OCI-LY1 (cell line): Measurements from ENCODE around the gene ZNF831.

ENCODE experiments used
- H2AFZ ChIP-seq: fragments of 200-600 bp; sonication (generic), shearing (Covaris generic); 2 replicates; pipeline ENCODE4 v1.6.0; 2014; ENCODE audit warnings: antibody characterized with exemption, mild to moderate bottlenecking, low read length
- H3F3A ChIP-seq: fragments of 200-600 bp; sonication (generic), shearing (Covaris generic); 2 replicates; pipeline ENCODE4 v1.6.0; 2014; ENCODE audit warnings: mild to moderate bottlenecking, antibody characterized with exemption, low read length, moderate library complexity; ENCODE audit not compliant: insufficient read depth
- H3K27ac ChIP-seq: fragments of 200-600 bp; sonication (generic); 2 replicates; pipeline ENCODE4 v1.5.1; 2014; ENCODE audit warnings: low read length, mixed run types, mild to moderate bottlenecking, low read depth; ENCODE audit not compliant: poor library complexity, severe bottlenecking
- H3K27me3 ChIP-seq: fragments of 200-600 bp; sonication (generic); 2 replicates; pipeline ENCODE4 v1.6.0; 2014; ENCODE audit warnings: antibody characterized with exemption, mild to moderate bottlenecking, low read length, moderate library complexity; ENCODE audit not compliant: insufficient read depth
- H3K36me3 ChIP-seq: fragments of 200-600 bp; sonication (generic); 2 replicates; pipeline ENCODE4 v1.6.1; 2014; ENCODE audit warnings: mild to moderate bottlenecking, antibody characterized with exemption, low read length, moderate library complexity, mixed read lengths; ENCODE audit not compliant: insufficient read depth
- H3K4me1 ChIP-seq: fragments of 200-600 bp; sonication (generic); 2 replicates; pipeline ENCODE4 v1.5.1; 2014; ENCODE audit warnings: mild to moderate bottlenecking, low read length, moderate library complexity; ENCODE audit not compliant: insufficient read depth, severe bottlenecking
- H3K4me2 ChIP-seq: fragments of 200-600 bp; sonication (generic), shearing (Covaris generic); 2 replicates; pipeline ENCODE4 v1.6.1; 2014; ENCODE audit warnings: low read length
- H3K4me3 ChIP-seq: fragments of 200-600 bp; sonication (generic); 2 replicates; pipeline ENCODE4 v1.5.1; 2014; ENCODE audit warnings: low read length, low read depth, mild to moderate bottlenecking, mixed read lengths; ENCODE audit not compliant: poor library complexity, severe bottlenecking
- H3K79me2 ChIP-seq: fragments of 200-600 bp; shearing (Covaris generic); 2 replicates; pipeline ENCODE4 v1.6.1; 2016; ENCODE audit warnings: mixed run types, low read length, mixed read lengths; ENCODE audit not compliant: insufficient read depth
- H3K9ac ChIP-seq: fragments of 200-600 bp; sonication (generic), shearing (Covaris generic); 2 replicates; pipeline ENCODE4 v1.6.1; 2014; ENCODE audit warnings: mild to moderate bottlenecking, low read length, mixed read lengths
- H3K9me2 ChIP-seq: fragments of 200-600 bp; sonication (generic), shearing (Covaris generic); 2 replicates; pipeline ENCODE4 v1.6.1; 2014; ENCODE audit warnings: low read depth, mild to moderate bottlenecking, low read length, mixed read lengths
- H3K9me3 ChIP-seq: fragments of 200-600 bp; shearing (Covaris generic); 2 replicates; pipeline ENCODE4 v1.6.1; 2014; ENCODE audit warnings: low read length, mixed read lengths
- H4K20me1 ChIP-seq: fragments of 200-600 bp; sonication (generic), shearing (Covaris generic); 2 replicates; pipeline ENCODE4 v1.6.0; 2016; ENCODE audit warnings: mild to moderate bottlenecking, low read length; ENCODE audit not compliant: insufficient read depth
- EZH2 ChIP-seq: fragments of 200-600 bp; sonication (generic), shearing (Covaris generic); IDR thresholded peaks from 2 replicates; pipeline ENCODE4 v1.8.0; 2017; ENCODE audit warnings: borderline replicate concordance, mixed run types, mild to moderate bottlenecking, antibody characterized with exemption, low read length, moderate library complexity, mixed read lengths
- TF ChIP-seq, protein P1 (sequence below): fragments of 200-600 bp; sonication (generic), shearing (Covaris generic); IDR thresholded peaks from 2 replicates; pipeline ENCODE4 v1.5.1; 2017; ENCODE audit warnings: mild to moderate bottlenecking, antibody characterized with exemption, low read length, moderate library complexity, mixed read lengths

Gene ZNF831

DNA sequence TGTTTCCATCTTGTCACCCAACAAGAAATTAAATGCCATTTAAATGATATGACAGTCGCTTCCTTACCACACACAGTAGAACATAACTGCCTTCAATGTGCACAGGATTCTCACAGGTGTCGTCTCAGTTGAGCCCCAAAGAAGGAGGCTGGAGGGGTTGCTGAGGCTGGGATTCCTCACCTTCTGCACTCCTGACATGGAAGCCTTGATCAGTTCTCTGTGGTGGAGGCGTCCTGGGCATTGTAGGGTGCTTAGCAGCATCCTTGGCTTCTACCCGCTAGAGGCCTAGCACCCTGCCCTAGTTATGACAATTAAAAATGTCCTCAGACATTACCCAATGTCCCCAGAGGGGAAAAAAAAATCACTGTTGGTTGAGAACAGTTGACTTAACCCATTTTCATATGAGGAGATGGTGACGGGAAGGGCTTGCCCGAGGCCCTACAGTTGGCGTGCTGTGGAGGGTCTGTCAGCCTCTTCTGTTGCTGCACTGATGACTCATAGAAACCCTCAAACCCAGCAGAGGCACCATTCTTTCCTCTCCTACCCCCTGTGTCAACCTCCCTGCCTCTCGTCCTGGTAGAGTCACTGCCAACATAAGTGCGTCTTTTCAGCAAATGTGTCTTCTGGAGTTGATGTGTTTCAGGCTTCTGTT is 19.3 kb upstream of the ZNF831 start:
- H3K4me2 ChIP-seq, result no peak overlapping the region

GRCh38 chr20:59144831-59145196 is 18.8 kb upstream of the ZNF831 start:
- Histone ChIP-seq H2AFZ (no peak overlapping the region), H3K9me3 (no peaks in the 10 kb centered on the region), H3K4me3 (no peak overlapping the region), H3K9ac (no peak overlapping the region), H3K27me3 (peaks cover 8% of the 10 kb centered on the region; the same call in 1 of the 2 replicates), H3K4me1 (no peaks in the 10 kb centered on the region), H3K79me2 (no peaks in the 10 kb centered on the region), H4K20me1 (no peaks in the 10 kb centered on the region), H3K9me2 (no peaks in the 10 kb centered on the region), H3F3A (no peaks in the 10 kb centered on the region), H3K36me3 (no peaks in the 10 kb centered on the region), H3K4me2 (no peak overlapping the region), H3K27ac (no peak overlapping the region)
- TF ChIP-seq, protein P1, sequence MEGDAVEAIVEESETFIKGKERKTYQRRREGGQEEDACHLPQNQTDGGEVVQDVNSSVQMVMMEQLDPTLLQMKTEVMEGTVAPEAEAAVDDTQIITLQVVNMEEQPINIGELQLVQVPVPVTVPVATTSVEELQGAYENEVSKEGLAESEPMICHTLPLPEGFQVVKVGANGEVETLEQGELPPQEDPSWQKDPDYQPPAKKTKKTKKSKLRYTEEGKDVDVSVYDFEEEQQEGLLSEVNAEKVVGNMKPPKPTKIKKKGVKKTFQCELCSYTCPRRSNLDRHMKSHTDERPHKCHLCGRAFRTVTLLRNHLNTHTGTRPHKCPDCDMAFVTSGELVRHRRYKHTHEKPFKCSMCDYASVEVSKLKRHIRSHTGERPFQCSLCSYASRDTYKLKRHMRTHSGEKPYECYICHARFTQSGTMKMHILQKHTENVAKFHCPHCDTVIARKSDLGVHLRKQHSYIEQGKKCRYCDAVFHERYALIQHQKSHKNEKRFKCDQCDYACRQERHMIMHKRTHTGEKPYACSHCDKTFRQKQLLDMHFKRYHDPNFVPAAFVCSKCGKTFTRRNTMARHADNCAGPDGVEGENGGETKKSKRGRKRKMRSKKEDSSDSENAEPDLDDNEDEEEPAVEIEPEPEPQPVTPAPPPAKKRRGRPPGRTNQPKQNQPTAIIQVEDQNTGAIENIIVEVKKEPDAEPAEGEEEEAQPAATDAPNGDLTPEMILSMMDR, result no peak
- no peak for TF ChIP-seq EZH2

More for the DNA sequence above, 19.3 kb upstream of the ZNF831 start:
- TF ChIP-seq, protein P1, result no peak
- TF ChIP-seq EZH2, result no peak
- H3K36me3 ChIP-seq, result no peaks in the 10 kb centered on the region
- H3K9ac ChIP-seq, result no peak overlapping the region
- no peaks in the 10 kb centered on the region for H3F3A ChIP-seq
- H3K9me2 ChIP-seq, result no peaks in the 10 kb centered on the region
- peaks cover 8% of the 10 kb centered on the region; the same call in 1 of the 2 replicates for H3K27me3 ChIP-seq
- no peaks in the 10 kb centered on the region for H3K79me2 ChIP-seq
- H3K4me1 ChIP-seq, result no peaks in the 10 kb centered on the region
- H3K4me3 ChIP-seq, result no peak overlapping the region
- H4K20me1 ChIP-seq, result no peaks in the 10 kb centered on the region
- no peak overlapping the region for H2AFZ ChIP-seq
- no peaks in the 10 kb centered on the region for H3K9me3 ChIP-seq
- H3K27ac ChIP-seq, result no peak overlapping the region

DNA sequence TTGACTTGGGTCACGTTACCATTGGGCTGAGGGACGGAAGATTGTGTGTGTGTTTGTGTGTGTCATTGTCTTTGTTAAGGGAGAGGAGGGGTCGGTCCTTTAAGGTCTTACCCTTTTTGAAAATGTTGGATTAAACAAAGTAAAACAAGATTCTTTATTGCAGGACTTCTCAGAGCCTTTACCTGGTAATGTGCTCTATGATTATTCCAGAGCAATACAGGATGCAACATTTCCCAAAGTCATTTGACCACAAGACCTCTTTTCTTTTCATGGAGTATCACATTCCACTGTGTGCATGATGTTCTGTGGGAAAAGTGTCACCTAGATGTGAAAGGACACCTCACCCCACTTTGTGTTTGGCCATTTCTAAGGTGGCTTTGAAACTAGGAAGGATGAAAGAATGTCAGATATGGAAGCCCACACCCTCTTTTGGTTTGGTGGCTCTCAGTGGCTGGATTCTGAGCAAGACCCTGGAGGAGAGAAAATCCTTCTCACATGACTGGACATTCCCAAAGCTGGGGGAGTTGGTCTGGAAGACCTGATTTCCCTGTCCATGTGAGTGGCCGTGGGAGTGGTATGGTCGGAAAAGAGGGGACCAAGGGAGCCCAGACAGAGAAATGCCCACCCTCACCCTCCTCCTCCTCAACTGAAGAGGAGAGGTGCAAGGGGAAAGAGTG is 18.2 kb upstream of the ZNF831 start:
- no peaks in the 10 kb centered on the region for H3K9me3 ChIP-seq
- TF ChIP-seq EZH2, result no peak
- TF ChIP-seq, protein P1, result no peak
- no peak overlapping the region for H3K27ac ChIP-seq
- H3K79me2 ChIP-seq, result no peaks in the 10 kb centered on the region
- H3K4me2 ChIP-seq, result no peak overlapping the region
- H3K4me1 ChIP-seq, result no peaks in the 10 kb centered on the region
- no peaks in the 10 kb centered on the region for H3K9me2 ChIP-seq
- H3K36me3 ChIP-seq, result no peaks in the 10 kb centered on the region
- H2AFZ ChIP-seq, result no peak overlapping the region
- H3K27me3 ChIP-seq, result peaks cover 8% of the 10 kb centered on the region; the same call in 1 of the 2 replicates
- H3K9ac ChIP-seq, result no peak overlapping the region
- H4K20me1 ChIP-seq, result no peaks in the 10 kb centered on the region
- no peaks in the 10 kb centered on the region for H3F3A ChIP-seq
- no peak overlapping the region for H3K4me3 ChIP-seq
